Astrocyte (in vitro differentiated cells and primary cell): ENCODE results near the gene SIX3.

Source experiments
- EZH2 ChIP-seq: IDR thresholded peaks from 2 replicates; pipeline ENCODE4 v1.6.1; 2012; ENCODE audit warnings: mild to moderate bottlenecking, low read length, inconsistent platforms; ENCODE audit not compliant: insufficient read depth
- TF ChIP-seq, protein P1 (sequence below): IDR thresholded peaks from 2 replicates; pipeline ENCODE4 v1.5.1; 2011; ENCODE audit warnings: low read depth, mild to moderate bottlenecking, inconsistent platforms, low read length, moderate library complexity; ENCODE audit not compliant: insufficient read depth

DNA sequence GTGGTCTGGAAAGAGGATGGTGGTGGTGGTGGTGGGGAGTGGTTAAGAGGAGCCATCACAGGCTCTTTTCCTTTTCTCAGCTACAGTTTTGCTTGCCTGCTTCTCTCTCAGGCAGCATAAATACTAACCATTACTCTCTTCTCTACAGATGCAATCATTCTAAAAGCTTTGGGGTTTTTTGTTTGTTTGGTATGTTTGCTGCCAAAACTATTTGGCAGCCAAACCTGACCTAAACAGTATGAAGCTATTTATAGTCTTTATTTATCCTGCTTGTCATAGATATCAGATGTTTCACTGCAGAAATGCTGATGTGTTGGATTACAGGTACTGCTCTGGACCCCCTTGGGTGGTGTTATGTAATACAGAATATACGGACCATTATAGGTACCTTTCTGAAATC, 15.3 kb downstream of the SIX3 start:
- TF ChIP-seq, protein P1, sequence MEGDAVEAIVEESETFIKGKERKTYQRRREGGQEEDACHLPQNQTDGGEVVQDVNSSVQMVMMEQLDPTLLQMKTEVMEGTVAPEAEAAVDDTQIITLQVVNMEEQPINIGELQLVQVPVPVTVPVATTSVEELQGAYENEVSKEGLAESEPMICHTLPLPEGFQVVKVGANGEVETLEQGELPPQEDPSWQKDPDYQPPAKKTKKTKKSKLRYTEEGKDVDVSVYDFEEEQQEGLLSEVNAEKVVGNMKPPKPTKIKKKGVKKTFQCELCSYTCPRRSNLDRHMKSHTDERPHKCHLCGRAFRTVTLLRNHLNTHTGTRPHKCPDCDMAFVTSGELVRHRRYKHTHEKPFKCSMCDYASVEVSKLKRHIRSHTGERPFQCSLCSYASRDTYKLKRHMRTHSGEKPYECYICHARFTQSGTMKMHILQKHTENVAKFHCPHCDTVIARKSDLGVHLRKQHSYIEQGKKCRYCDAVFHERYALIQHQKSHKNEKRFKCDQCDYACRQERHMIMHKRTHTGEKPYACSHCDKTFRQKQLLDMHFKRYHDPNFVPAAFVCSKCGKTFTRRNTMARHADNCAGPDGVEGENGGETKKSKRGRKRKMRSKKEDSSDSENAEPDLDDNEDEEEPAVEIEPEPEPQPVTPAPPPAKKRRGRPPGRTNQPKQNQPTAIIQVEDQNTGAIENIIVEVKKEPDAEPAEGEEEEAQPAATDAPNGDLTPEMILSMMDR: no peak
- no peak for TF ChIP-seq EZH2
